ENCODE data around the gene PARD3B. TPM values are rescaled to one million over a fixed set of nuclear protein-coding genes. Genes with fewer than 3 reads are reported as not detected.

Gene PARD3B
- total and polyA plus RNA-seq, 2 donors (not counting 1 experiment from before 2014, with no cell fraction given) = 7.4 to 20.6 TPM

GRCh38 chr2:205535001-205535400 is 989.7 kb downstream of the PARD3B start:
- no peak for TF ChIP-seq EZH2 (IDR thresholded peaks at IDR 0.05; ENCODE audit: low read length, missing control alignments)
- TF ChIP-seq CTCF (conservative IDR thresholded peaks at IDR 0.05 in 1 of 2, IDR thresholded peaks at IDR 0.05 in 1 of 2; ENCODE audit: low read depth in 1 of 2, low read length in 2 of 2) = no peak

GRCh38 chr2:205539603-205540002 is 994.3 kb downstream of the PARD3B start:
- H3K27ac ChIP-seq (ENCODE audit: insufficient read depth, low read length) = no peak overlapping the region
- H2AFZ ChIP-seq (ENCODE audit: low read length) = no peak overlapping the region
- no peaks in the 10 kb centered on the region for H3K9me3 ChIP-seq (ENCODE audit: control insufficient read depth, insufficient read depth, low read depth, low read length)
- TF ChIP-seq EZH2 (IDR thresholded peaks at IDR 0.05; ENCODE audit: low read length, missing control alignments) (no peak), CTCF (conservative IDR thresholded peaks at IDR 0.05 in 1 of 2, IDR thresholded peaks at IDR 0.05 in 1 of 2; ENCODE audit: low read depth in 1 of 2, low read length in 2 of 2) (no peak)
- no peaks in the 10 kb centered on the region for H3K36me3 ChIP-seq (ENCODE audit: control insufficient read depth, insufficient read depth, low read length)
- no peaks in the 10 kb centered on the region for H3K79me2 ChIP-seq (ENCODE audit: control insufficient read depth, insufficient read depth, low read length)
- no peak overlapping the region for H3K9ac ChIP-seq (ENCODE audit: insufficient read depth, low read length)
- H3K4me2 ChIP-seq (ENCODE audit: extremely low read depth, insufficient read depth, low read length) = no peak overlapping the region
- no peak for DNase-seq (ENCODE audit: low read depth in 2 of 2)
- no peak overlapping the region for H3K4me3 ChIP-seq (replicated peaks in 1 of 4; ENCODE audit: control extremely low read depth in 1 of 4, insufficient read depth in 1 of 4, low read depth in 3 of 4, low read length in 4 of 4)
- no peaks in the 10 kb centered on the region for H4K20me1 ChIP-seq (ENCODE audit: control insufficient read depth, extremely low read depth, insufficient read depth, low read length)
- no peaks in the 10 kb centered on the region for H3K27me3 ChIP-seq (ENCODE audit: control insufficient read depth, insufficient read depth, low read length)
- H3K4me1 ChIP-seq (ENCODE audit: control insufficient read depth, extremely low read depth, insufficient read depth, low read length) = no peaks in the 10 kb centered on the region

More at GRCh38 chr2:205535001-205535400, 989.7 kb downstream of the PARD3B start:
- no peak overlapping the region for H3K27ac ChIP-seq (ENCODE audit: insufficient read depth, low read length)
- DNase-seq (ENCODE audit: low read depth in 2 of 2) = no peak
- no peak overlapping the region for H3K4me3 ChIP-seq (replicated peaks in 1 of 4; ENCODE audit: control extremely low read depth in 1 of 4, insufficient read depth in 1 of 4, low read depth in 3 of 4, low read length in 4 of 4)
- no peaks in the 10 kb centered on the region for H3K79me2 ChIP-seq (ENCODE audit: control insufficient read depth, insufficient read depth, low read length)
- no peak overlapping the region for H3K9ac ChIP-seq (ENCODE audit: insufficient read depth, low read length)
- no peaks in the 10 kb centered on the region for H3K27me3 ChIP-seq (ENCODE audit: control insufficient read depth, insufficient read depth, low read length)
- no peaks in the 10 kb centered on the region for H3K4me1 ChIP-seq (ENCODE audit: control insufficient read depth, extremely low read depth, insufficient read depth, low read length)
- no peaks in the 10 kb centered on the region for H4K20me1 ChIP-seq (ENCODE audit: control insufficient read depth, extremely low read depth, insufficient read depth, low read length)
- no peak overlapping the region for H2AFZ ChIP-seq (ENCODE audit: low read length)
- no peaks in the 10 kb centered on the region for H3K9me3 ChIP-seq (ENCODE audit: control insufficient read depth, insufficient read depth, low read depth, low read length)
- no peak overlapping the region for H3K4me2 ChIP-seq (ENCODE audit: extremely low read depth, insufficient read depth, low read length)
- no peaks in the 10 kb centered on the region for H3K36me3 ChIP-seq (ENCODE audit: control insufficient read depth, insufficient read depth, low read length)

- Histone ChIP-seq H3K27me3 (ENCODE audit: control insufficient read depth, insufficient read depth, low read length) (no peaks in the 10 kb centered on the region), H3K9ac (ENCODE audit: insufficient read depth, low read length) (no peak overlapping the region), H3K4me1 (ENCODE audit: control insufficient read depth, extremely low read depth, insufficient read depth, low read length) (no peaks in the 10 kb centered on the region), H3K4me3 (replicated peaks in 1 of 4; ENCODE audit: control extremely low read depth in 1 of 4, insufficient read depth in 1 of 4, low read depth in 3 of 4, low read length in 4 of 4) (no peak overlapping the region), H3K36me3 (ENCODE audit: control insufficient read depth, insufficient read depth, low read length) (no peaks in the 10 kb centered on the region), H2AFZ (ENCODE audit: low read length) (no peak overlapping the region), H4K20me1 (ENCODE audit: control insufficient read depth, extremely low read depth, insufficient read depth, low read length) (no peaks in the 10 kb centered on the region), H3K27ac (ENCODE audit: insufficient read depth, low read length) (no peak overlapping the region), H3K9me3 (ENCODE audit: control insufficient read depth, insufficient read depth, low read depth, low read length) (no peaks in the 10 kb centered on the region), H3K4me2 (ENCODE audit: extremely low read depth, insufficient read depth, low read length) (no peak overlapping the region), H3K79me2 (ENCODE audit: control insufficient read depth, insufficient read depth, low read length) (no peaks in the 10 kb centered on the region)
- no peak for DNase-seq (ENCODE audit: low read depth in 2 of 2)
- TF ChIP-seq EZH2 (IDR thresholded peaks at IDR 0.05; ENCODE audit: low read length, missing control alignments) (no peak), CTCF (conservative IDR thresholded peaks at IDR 0.05 in 1 of 2, IDR thresholded peaks at IDR 0.05 in 1 of 2; ENCODE audit: low read depth in 1 of 2, low read length in 2 of 2) (no peak)
Measured at GRCh38 chr2:205540036-205540435, 994.8 kb downstream of the PARD3B start.

All from fibroblast of lung (primary cell).